Small intestine (tissue), 7 donors: ENCODE data around the gene RAD51B. TPM values are rescaled to one million over a fixed set of nuclear protein-coding genes. Genes with fewer than 3 reads are reported as not detected.

Source experiments
- DNase-seq, 2 donors: peaks; one replicate each; pipeline versions ENCODE4 v3.0.0 to v3.0.0-alpha.2; 2013
- FAIRE-seq: peaks from 2 replicates; lab custom pipeline; 2012; peaks lifted over from hg19 to GRCh38; lab: Jason Lieb, UNC
- H3K27ac ChIP-seq, 3 donors: one replicate each; pipeline ENCODE4 v1.5.1; 2013; ENCODE audit warnings: low read length in 2 of 3, mild to moderate bottlenecking in 2 of 3, control low read depth in 1 of 3, inconsistent platforms in 1 of 3, low read depth in 1 of 3, moderate library complexity in 1 of 3
- H3K27me3 ChIP-seq, 3 donors: one replicate each; pipeline ENCODE4 v1.6.1; 2013; ENCODE audit warnings: low read length in 3 of 3, inconsistent platforms in 1 of 3; ENCODE audit not compliant: control insufficient read depth in 3 of 3, insufficient read depth in 3 of 3
- H3K36me3 ChIP-seq, 3 donors: one replicate each; pipeline ENCODE4 v1.6.1; 2013; ENCODE audit warnings: low read length in 3 of 3, inconsistent platforms in 1 of 3, low read depth in 1 of 3, mild to moderate bottlenecking in 1 of 3, moderate library complexity in 1 of 3; ENCODE audit not compliant: control insufficient read depth in 3 of 3, insufficient read depth in 2 of 3
- H3K4me1 ChIP-seq, 3 donors: one replicate each; pipeline ENCODE4 v1.6.1; 2013; ENCODE audit warnings: low read length in 2 of 3, inconsistent platforms in 1 of 3, low read depth in 1 of 3, mild to moderate bottlenecking in 1 of 3, moderate library complexity in 1 of 3; ENCODE audit not compliant: control insufficient read depth in 3 of 3, insufficient read depth in 2 of 3
- H3K4me3 ChIP-seq, 3 donors: one replicate each; pipeline ENCODE4 v1.5.1; 2013; ENCODE audit warnings: low read length in 3 of 3, control low read depth in 1 of 3, inconsistent platforms in 1 of 3, low read depth in 1 of 3, mild to moderate bottlenecking in 1 of 3, moderate library complexity in 1 of 3
- H3K9me3 ChIP-seq, 2 donors: one replicate each; pipeline ENCODE4 v1.6.1; 2013; ENCODE audit warnings: low read depth in 1 of 2, low read length in 1 of 2; ENCODE audit not compliant: control insufficient read depth in 2 of 2, insufficient read depth in 1 of 2
- WGBS, 3 donors: extraction: QIAGEN DNeasy Blood & Tissue Kit; methylation state at CpG; one replicate each; pipeline ENCODE4 v1.1.7; 2013; 5-methylcytosine and 5-hydroxymethylcytosine counted together
- polyA plus RNA-seq, 4 donors: library from polyadenylated mRNA; stranded (reverse) in 3 of 4; unstranded in 1 of 4; fragments of 200-250 nt in 3 of 4; fragments of 120-200 nt in 1 of 4; gene quantifications; one replicate each; pipeline versions ENCODE4 v1.2.1 to v1.2.3, GENCODE V29; 2013
- donor health status: healthy with polysubstance abuse.
- donor health status: control.
- donor health status: control.
- donor health status: Bipolar disorder and iron deficiency.
- donor health status: healthy.

Gene RAD51B
- polyA plus RNA-seq, 4 donors: 1.1 to 9.0 (median 4.1) TPM

DNA sequence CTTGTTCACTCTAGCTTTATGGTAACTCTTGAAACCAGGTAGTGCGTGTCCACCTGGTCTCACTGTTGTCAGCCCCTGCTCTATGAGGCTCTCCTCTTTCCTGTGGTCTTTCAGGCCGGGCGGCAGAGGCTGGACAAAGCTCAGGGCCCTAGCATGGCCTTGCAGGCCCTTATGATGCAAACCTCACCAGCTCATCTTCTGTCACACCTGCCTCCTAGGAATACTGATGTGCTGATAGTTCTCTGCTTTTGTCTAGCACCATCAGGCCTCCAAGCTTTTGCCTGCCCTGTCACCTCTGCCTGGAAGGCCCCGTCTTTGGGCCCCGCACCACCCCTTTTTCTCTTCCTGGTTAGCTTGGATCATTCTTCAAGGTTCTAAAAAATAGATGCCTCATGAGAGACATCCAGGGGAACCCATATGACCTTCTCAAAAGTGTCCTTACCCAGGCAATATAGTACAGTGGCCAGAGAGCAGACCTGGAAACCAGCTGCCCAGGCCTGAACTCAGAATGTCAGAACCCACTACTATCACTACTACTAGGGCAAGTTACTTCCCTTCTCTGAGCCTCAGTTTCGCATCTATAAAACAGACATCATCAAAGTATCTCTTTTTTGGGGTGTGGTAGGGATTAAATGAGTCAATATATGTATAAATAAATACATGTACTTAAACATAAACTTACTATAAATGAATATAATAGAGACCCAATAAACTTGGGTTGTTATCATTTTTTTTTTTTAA, 881.6 kb downstream of the RAD51B start:
- no peak for DNase-seq
- H3K4me1 ChIP-seq: peaks cover 0 to 12% (median 3%) of the 10 kb centered on the region in 3 donors
- H3K4me3 ChIP-seq: no peak overlapping the region
- WGBS, 3 donors: 90 to 97% (median 96%) methylated on average over 6 of the region's 6 CpGs
- no peaks in the 10 kb centered on the region for H3K27me3 ChIP-seq
- no peak for FAIRE-seq
- no peaks in the 10 kb centered on the region for H3K36me3 ChIP-seq
- no peak overlapping the region for H3K27ac ChIP-seq
- peaks cover 0 to 6% of the 10 kb centered on the region in 2 donors for H3K9me3 ChIP-seq

DNA sequence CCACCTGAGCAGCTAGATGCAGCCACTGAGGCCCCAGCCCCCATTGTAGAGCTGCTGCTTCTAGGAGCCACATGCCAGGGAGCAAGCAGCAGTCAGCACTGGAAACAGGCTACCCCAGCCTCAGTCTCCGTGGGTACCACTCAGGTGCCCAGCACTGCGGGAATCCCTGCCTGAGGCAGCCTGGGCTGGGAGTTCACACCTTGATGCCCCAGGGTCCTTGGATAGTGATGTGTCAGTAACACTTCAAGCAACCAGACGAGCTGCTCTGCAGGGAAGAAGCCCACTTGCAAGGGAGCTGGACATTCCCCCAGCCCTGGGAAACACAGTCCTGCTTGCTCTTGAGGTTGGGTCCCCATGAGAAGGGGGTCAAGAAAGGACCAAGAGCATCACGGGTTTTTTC, 882.6 kb downstream of the RAD51B start:
- DNase-seq (no peak), FAIRE-seq (no peak)
- Histone ChIP-seq H3K9me3 (peaks cover 0 to 6% of the 10 kb centered on the region in 2 donors), H3K27ac (no peak overlapping the region), H3K4me1 (peaks cover 0 to 16% (median 3%) of the 10 kb centered on the region in 3 donors), H3K27me3 (no peaks in the 10 kb centered on the region), H3K36me3 (no peaks in the 10 kb centered on the region), H3K4me3 (no peak overlapping the region)
- 90 to 98% (median 92%) methylated on average over 4 of the region's 4 CpGs for WGBS, 3 donors

DNA sequence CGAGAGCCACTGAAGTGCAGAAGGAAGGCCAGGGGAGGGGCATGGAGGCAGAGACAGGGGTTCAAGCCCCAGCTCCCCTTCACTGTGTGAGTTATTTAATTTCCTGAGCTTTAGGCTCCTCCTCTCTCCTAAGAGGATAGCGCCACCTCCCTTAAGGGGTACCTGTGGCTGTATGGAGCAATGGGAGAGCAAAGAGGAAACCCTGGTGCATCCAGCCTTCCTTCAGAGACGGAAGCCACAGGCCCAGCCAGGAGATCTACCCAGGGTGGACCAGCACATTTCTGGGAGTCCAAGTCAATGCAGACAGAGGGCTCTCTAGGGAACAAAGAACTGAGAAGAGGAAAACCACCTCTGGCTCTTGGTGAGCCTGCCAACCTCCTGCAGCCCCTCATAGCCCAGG, 883.0 kb downstream of the RAD51B start:
- H3K9me3 ChIP-seq: peaks cover 0 to 6% of the 10 kb centered on the region in 2 donors
- H3K36me3 ChIP-seq: no peaks in the 10 kb centered on the region
- DNase-seq (no peak), FAIRE-seq (no peak)
- WGBS, 3 donors: 94 to 95% (median 95%) methylated on average over 3 of the region's 3 CpGs
- peaks cover 0 to 16% (median 3%) of the 10 kb centered on the region in 3 donors for H3K4me1 ChIP-seq
- no peak overlapping the region for H3K27ac ChIP-seq
- H3K27me3 ChIP-seq: no peaks in the 10 kb centered on the region
- H3K4me3 ChIP-seq: no peak overlapping the region

DNA sequence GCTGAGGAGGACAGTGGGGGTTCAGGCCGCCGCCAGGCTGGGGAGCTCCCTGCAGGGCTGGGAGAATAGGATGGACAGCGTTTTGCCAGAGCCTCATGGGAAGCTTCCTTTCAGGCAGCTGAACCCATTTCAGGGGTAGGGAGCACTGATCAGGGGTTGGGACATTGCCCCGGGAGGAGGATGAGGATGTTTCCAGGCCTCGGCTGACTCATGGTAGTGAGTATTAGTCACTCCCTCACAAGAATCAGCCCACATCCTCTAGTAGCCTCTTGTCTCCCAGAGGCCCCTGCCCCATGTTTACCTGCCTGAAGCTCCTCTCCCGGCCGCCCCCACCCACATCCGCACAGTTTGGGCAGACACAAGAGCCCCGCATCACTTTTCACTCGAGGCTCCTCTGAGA, 883.5 kb downstream of the RAD51B start:
- FAIRE-seq: no peak
- Histone ChIP-seq H3K27ac (no peak overlapping the region), H3K4me1 (peaks cover 0 to 16% (median 3%) of the 10 kb centered on the region in 3 donors), H3K27me3 (no peaks in the 10 kb centered on the region), H3K9me3 (peaks cover 0 to 6% of the 10 kb centered on the region in 2 donors), H3K36me3 (no peaks in the 10 kb centered on the region), H3K4me3 (no peak overlapping the region)
- 78 to 82% (median 80%) methylated on average over 10 of the region's 10 CpGs for WGBS, 3 donors
- DNase-seq: peak in 1 of 2 donors; percentile 16

DNA sequence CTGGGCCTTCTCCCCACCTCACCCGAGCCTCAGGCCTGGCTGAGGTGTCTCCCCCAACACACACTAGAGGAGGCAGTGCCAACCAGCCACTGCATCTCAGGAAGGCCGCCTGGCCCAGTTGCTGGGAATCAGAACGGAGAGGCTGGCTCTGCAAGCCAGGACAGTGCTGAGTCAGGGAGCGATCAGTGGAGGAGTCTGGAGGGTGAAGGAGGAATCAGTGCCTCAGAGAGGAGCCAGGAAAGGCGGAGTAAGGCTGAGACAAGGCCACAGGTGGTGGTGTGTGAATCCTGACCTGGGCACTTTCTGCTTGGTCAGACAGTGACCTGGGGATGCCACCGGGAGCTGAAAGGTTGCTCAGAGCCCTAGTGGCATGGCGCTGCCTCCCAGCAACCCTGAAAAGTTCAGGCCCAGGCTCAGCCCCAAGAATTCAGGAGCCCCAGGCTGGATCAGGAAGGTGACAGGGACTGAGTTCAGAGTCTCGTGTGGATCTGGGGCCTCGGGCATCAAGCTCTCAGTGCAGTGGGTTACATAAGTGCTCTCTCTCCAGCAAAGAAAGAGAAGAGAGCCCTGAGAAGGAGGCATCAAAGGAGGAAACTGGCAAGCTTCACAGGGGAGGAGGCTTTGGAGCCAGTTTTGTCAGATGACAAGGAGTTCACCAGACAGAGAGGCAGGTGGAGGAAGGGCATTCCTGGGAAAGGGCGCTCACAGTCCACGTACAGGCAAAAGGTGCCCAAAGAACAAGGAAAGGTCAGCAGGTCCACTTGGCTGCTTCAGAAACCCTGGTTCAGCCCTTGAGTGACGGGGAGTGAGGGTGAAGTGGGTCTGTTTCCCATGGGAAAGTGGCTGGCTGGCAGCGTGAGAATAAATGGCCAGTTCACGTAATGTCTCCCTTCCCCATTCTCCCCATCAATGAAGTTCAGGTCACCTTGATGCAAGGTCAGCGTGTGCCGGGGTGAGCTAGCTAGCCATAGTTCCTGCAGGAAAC, 885.4 kb downstream of the RAD51B start:
- Histone ChIP-seq H3K4me3 (no peak overlapping the region), H3K27me3 (no peaks in the 10 kb centered on the region), H3K36me3 (no peaks in the 10 kb centered on the region), H3K9me3 (peaks cover 0 to 6% of the 10 kb centered on the region in 2 donors), H3K27ac (no peak overlapping the region), H3K4me1 (peaks cover 0 to 16% (median 3%) of the 10 kb centered on the region in 3 donors)
- DNase-seq (no peak), FAIRE-seq (no peak)
- 77 to 88% (median 83%) methylated on average over 16 of the region's 16 CpGs for WGBS, 3 donors

DNA sequence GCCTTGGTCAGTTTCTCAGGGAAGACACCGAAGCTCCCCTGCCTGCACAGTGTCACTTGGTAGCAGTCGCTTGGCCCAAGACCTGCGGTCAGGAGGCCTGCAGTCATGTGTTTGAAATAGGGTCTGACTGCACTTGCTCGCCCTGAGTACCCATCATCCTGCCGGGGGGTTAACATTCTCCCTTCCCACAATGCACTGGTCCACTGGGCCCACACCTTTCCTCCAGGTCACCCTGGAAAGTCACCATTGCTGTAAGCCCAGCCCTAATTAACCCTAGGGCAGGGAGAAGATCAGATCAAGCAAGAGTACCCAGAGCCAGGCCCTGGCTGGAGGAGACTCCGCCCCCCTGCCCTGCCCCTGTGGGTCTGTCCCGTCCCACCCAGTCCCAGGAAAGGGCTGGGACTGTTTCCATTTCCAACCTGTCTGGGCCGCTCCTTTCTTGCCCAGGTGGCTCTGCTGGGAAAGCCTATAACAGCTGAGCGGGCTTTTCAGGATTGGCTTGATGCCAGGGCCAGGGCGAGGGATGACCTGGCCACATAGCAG, 886.2 kb downstream of the RAD51B start:
- peak overlapping the region in 1 of 3 donors; percentile 44 for H3K27ac ChIP-seq

DNA sequence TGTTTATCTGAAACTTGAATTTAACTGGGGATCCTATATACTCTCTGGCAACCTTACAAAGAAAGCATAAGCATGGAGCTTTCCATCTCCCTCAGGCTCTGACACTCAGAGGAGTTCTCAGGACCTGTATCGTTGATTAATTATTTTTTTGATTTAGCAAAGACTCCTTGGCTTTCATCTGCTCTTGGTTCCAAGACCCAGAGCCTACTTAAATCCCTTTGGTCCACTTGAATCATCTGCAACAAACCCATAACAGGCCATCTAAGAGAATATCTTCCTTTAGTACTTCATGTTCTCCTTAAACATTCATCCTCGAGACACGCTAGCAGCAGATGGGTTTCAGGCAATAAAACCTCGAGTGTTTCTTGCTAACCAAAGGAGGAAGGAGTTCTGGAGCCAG, 887.9 kb downstream of the RAD51B start:
- no peaks in the 10 kb centered on the region for H3K9me3 ChIP-seq
- DNase-seq (no peak), FAIRE-seq (no peak)
- no peaks in the 10 kb centered on the region for H3K27me3 ChIP-seq
- no peak overlapping the region for H3K27ac ChIP-seq
- no peak overlapping the region for H3K4me3 ChIP-seq
- 84 to 92% (median 91%) methylated on average over 4 of the region's 4 CpGs for WGBS, 3 donors
- no peaks in the 10 kb centered on the region for H3K36me3 ChIP-seq
- H3K4me1 ChIP-seq: peaks cover 3 to 16% (median 6%) of the 10 kb centered on the region in 3 donors

More for the DNA sequence above, 886.2 kb downstream of the RAD51B start:
- Histone ChIP-seq H3K4me3 (no peak overlapping the region), H3K4me1 (peaks cover 0 to 16% (median 3%) of the 10 kb centered on the region in 3 donors), H3K36me3 (no peaks in the 10 kb centered on the region), H3K9me3 (peaks cover 0 to 3% of the 10 kb centered on the region in 2 donors), H3K27me3 (no peaks in the 10 kb centered on the region)
- WGBS, 3 donors: 50 to 76% (median 74%) methylated on average over 10 of the region's 10 CpGs
- peak; percentile 83 to 88 for DNase-seq
- FAIRE-seq: no peak

DNA sequence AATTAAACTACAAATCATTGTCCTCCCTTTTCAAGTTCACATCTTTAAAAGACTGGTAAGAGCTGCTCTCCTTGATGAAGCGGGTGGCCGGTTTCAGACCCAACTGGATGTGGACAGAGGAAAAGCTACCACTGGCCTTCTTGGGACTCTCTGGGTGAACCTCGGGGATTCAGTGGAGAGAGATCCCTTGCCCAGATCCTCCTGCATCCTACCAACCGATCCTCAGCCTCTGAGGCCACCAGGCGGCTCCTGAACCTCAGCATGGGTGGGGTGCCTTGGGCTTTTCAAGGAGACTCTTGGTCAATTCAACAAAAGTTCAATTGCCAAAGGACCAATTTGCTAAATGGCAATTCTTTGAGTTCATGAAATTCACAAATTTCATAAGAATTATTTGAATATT, 888.8 kb downstream of the RAD51B start:
- Histone ChIP-seq H3K4me3 (no peak overlapping the region), H3K4me1 (peaks cover 3 to 16% (median 6%) of the 10 kb centered on the region in 3 donors), H3K27ac (no peak overlapping the region), H3K36me3 (no peaks in the 10 kb centered on the region), H3K27me3 (no peaks in the 10 kb centered on the region), H3K9me3 (no peaks in the 10 kb centered on the region)
- no peak for DNase-seq
- WGBS, 3 donors: 79 to 85% (median 79%) methylated on average over 5 of the region's 5 CpGs
- no peak for FAIRE-seq
